GM13977 (cell line): Measurements from ENCODE around the gene RPS28.

Experiments
- DNase-seq: peaks from one replicate; pipeline ENCODE4 v3.0.0; 2012; ENCODE audit warnings: low spot score
- CTCF ChIP-seq: IDR thresholded peaks from 2 replicates; pipeline ENCODE4 v1.5.1; 2012; ENCODE audit warnings: mild to moderate bottlenecking, control low read depth; ENCODE audit not compliant: insufficient read depth; ENCODE audit errors: extremely low read depth, missing control alignments
- in situ Hi-C: fragments of 300-500 bp; cut with MboI; formaldehyde crosslinking; loops from one replicate; pipeline ENCODE4 v1.12.0; 2022; ENCODE audit warnings: low sequenced_read_pairs, low pct_unique_long_range_greater_than_20kb, mixed read lengths, inconsistent platforms; ENCODE audit not compliant: unreplicated experiment

RPS28 gene

GRCh38 chr19:8334458-8335342, 13.4 kb downstream of the RPS28 start:
- no peak for TF ChIP-seq CTCF
- DNase-seq: peak; percentile 86
- in situ Hi-C loops: no loop called here

- peak; percentile 66 for DNase-seq
- in situ Hi-C loops: no loop called here
- peak; percentile 41 for TF ChIP-seq CTCF
Measured at GRCh38 chr19:8335343-8336071, 14.2 kb downstream of the RPS28 start.

GRCh38 chr19:8336072-8336569, 14.8 kb downstream of the RPS28 start:
- no peak for TF ChIP-seq CTCF
- no peak for DNase-seq
- in situ Hi-C loops: no loop called here

- in situ Hi-C loops: no loop called here
- DNase-seq: peak; percentile 15
- no peak for TF ChIP-seq CTCF
Measured at GRCh38 chr19:8336660-8337059, 15.4 kb downstream of the RPS28 start.

GRCh38 chr19:8337728-8338127, 16.4 kb downstream of the RPS28 start:
- in situ Hi-C loops: no loop called here
- no peak for DNase-seq
- TF ChIP-seq CTCF: no peak

- in situ Hi-C loops: no loop called here
- no peak for TF ChIP-seq CTCF
Measured at GRCh38 chr19:8338835-8339234, 17.5 kb downstream of the RPS28 start.

More at GRCh38 chr19:8338835-8339234, 17.5 kb downstream of the RPS28 start:
- peak; percentile 17 for DNase-seq
